Measurements from ENCODE around the gene HAAO.

Gene HAAO

DNA sequence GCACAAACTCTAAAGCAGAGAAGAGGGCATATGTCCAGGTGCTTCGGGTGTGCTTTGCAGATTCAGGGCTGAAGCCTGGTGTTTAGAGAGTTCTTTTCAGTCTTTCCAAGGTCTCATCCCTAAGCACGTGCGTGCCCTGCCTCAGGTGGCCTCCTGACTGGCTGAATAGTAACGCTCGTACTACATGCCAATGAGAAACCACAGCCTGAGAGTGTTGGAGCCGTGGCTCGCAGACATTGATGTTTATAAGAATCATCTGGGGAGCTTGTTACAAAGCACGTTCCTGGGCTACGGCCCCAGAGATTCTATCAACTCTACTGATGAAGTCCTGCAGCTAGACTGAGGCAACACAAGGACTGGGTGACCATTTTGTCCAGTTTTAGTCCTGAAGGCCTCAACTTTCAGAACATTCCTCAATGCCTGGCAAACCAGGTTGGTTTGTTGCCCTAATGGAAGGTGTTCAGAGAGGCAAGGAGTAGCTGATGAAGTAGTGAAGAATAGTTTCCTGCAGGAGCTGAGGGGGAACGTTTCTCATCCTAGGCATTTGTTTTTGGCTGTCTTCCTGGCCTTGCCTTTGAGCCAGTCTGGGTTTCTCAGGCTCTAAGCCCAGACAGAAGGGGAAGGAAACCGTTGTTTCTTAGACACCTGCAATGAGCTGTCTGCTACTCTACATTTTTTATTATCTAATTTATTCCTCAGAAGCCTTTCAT lies 31.5 kb upstream of the HAAO start:
- in situ Hi-C loops (cut with HindIII; ENCODE audit: low pct_ligation_motif_present, low pct_unique_long_range_greater_than_20kb, low sequenced_read_pairs), result no loop called here

DNA sequence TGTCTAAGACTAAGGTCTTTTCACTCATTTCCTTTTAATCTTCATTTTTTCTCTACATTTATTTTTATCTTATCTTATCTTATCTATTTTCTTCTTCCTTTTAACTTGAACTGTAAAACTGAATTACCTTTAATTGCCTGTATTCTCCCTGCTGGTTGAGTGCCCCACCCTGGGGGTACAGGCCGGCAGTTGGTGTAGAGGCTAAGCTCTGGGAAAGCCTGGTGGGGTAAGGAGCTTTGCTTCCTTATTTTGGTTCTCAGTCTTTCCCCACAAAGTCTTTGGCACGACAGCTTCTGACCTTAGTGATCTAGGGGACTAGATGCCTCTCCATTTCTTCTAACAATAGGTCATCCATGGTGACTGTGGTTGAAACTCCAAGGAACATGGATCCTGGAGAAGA lies 26.8 kb upstream of the HAAO start:
- in situ Hi-C loops (cut with HindIII; ENCODE audit: low pct_ligation_motif_present, low pct_unique_long_range_greater_than_20kb, low sequenced_read_pairs), result no loop called here
- no peak for DNase-seq

More for the DNA sequence above, 31.5 kb upstream of the HAAO start:
- DNase-seq, result no peak

DNA sequence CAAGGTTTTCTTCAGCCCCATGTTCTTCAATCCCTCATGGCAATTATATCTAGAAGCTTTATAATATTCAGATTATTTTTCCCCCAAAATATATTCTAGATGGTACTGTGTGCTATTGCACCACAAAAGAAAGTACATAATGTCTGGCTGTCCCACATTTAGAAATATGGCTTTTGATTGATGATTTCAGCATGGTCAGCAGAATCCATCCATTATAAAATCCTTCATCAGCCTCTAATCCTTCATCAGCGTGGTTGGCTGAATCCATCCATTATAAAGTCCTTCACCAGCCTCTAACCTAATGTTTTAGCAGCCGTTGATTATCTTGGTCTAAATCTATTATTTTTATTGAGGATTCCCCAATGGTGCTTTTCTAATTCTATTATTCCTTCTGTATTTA lies 23.3 kb upstream of the HAAO start:
- in situ Hi-C loops (cut with HindIII; ENCODE audit: low pct_ligation_motif_present, low pct_unique_long_range_greater_than_20kb, low sequenced_read_pairs), result no loop called here
- DNase-seq, result no peak

DNA sequence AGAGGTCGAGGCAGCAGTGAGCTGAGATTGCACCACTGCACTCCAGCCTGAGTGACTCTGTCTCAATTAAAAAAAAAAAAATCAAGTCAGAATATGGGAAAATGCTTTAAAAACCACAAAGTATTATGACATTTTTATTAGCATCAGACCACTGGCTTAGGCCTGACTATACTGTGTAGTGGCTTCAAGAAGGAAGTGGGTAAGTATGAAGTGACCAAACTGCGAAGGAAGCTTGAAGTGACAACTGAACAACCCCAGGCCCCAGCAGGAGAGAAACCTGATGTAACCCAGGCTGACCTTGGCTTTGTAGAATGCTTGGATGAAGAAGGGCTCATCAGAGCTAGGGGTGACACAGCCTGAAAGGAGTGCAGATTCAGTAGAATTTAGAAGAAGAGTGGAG lies 21.4 kb upstream of the HAAO start:
- DNase-seq, result no peak
- in situ Hi-C loops (cut with HindIII; ENCODE audit: low pct_ligation_motif_present, low pct_unique_long_range_greater_than_20kb, low sequenced_read_pairs), result no loop called here

DNA sequence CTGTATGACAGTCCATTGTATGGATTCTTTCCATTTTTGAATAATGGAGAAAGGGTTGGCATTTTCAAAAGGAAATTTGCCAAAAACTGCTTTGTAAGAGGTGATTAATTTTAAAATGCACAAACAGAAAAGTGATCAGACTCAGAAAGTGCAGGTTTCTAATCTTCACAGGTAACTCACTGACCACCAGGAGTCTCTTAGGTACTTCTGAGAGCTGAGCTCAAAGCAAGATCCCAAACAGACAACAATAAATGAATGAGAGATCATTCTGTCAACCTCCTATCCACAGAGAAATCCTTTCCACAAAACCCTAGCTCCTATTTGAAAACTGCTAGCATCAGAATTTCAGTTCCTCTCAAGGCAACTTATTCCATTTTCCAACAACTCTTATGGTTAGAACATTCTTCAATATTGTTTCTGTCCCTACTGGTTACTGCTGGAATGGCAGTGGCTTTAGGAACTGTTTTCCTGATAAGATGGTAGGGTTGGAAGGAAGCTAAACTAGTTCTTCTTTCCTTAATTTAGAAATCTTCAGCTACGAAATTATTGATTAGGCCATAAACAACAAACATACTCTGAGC lies 20.6 kb upstream of the HAAO start:
- in situ Hi-C loops (cut with HindIII; ENCODE audit: low pct_ligation_motif_present, low pct_unique_long_range_greater_than_20kb, low sequenced_read_pairs), result no loop called here
- peak; percentile 56 for DNase-seq

DNA sequence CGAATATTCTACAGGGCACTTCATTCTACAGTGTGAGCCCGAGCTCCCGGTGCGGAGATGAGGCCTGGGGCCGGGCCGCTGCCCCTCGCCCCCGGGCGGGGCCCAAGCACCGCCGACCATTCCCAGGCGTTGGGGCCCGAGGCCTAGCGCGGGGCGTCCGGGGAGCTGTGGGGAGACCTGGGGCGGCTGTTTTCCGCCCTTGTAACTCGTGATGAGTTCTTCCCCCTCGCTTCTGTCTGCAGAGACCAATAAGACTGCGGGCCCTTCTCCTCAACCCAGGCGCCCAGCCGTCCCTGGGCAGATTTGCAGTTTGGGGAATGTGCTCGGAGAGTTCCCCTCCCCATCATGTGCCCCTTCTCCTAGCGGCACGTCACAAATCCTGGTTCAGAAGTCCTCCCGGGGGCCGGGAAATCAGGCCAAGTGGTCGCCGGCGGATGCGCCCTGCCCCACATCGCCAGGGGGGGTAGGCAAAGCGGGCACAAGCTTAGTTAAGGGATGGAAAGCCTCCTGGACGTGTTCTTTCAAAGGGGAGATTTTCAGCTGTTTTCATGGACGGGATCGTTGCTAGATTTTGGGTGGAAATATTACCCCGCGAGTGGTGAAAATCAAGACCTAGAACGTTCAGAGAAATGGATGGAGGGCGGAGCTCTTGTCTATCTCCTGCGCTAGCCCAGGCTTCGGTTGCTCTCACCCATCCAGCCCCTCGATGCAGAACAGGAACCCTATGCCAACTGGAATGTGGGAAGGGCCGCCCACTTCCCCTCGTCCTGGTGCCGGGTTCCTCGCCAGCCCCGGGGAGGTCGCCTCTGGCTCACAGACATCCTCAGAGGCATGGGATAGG lies 18.8 kb upstream of the HAAO start:
- in situ Hi-C loops (cut with HindIII; ENCODE audit: low pct_ligation_motif_present, low pct_unique_long_range_greater_than_20kb, low sequenced_read_pairs), result no loop called here
- DNase-seq, result peak; percentile 18

DNA sequence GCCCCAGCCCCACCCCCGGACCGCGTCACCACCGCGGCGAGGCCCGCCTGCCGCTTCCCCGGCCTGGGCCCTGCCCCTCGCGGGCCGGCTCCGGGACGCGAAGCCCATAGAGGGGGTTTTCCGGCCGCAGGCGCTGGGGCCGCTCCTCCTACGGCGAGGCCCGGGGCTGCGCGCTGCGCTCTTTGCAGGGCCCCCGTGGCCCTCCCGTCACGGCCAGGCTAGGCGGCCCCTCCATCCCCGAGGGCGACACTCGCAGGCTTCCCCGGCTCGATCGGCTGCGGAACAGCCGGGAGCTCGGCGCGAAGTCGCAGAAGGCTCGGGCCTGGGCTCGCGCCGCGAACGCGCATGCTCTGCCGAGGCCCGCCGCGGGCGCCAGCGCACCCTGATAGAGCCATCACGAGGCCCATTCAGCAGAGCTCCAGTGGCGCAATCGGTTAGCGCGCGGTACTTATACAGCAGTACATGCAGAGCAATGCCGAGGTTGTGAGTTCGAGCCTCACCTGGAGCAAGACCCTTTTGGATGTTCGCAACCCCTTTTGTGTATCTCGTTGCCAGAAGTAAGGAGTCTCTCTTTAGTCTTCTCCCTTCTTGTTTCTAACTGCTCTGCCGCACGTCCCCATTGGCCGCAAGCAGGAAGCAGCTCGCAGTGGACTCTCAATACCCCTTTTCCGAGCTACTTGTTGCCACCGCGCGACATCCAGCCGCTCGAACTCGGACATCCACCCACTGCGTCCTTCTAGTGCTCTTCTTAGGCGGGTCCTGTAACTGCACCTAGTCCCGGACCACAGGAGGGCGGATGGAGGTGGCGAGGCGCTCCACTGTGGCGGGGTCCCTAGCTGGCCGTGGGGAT lies 18.0 kb upstream of the HAAO start:
- DNase-seq, result peak; percentile 95
- in situ Hi-C loops (cut with HindIII; ENCODE audit: low pct_ligation_motif_present, low pct_unique_long_range_greater_than_20kb, low sequenced_read_pairs), result no loop called here

DNA sequence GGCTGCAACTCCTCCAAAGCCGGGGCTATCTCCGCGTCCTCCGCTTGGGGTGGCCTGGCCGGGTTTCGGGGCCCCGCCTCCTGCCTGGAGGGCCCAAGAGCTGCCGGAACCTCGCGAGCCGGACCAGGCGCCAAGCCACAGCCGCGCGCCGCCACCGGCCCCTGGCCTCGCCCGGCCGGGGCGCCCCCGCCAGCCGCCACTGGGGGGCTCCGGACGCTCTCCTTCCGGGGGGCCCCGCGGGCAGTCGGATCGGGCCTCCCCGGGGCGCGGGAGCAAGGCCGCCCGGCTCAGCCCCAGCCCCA lies 17.4 kb upstream of the HAAO start:
- peak; percentile 87 for DNase-seq
- in situ Hi-C loops (cut with HindIII; ENCODE audit: low pct_ligation_motif_present, low pct_unique_long_range_greater_than_20kb, low sequenced_read_pairs), result no loop called here

DNA sequence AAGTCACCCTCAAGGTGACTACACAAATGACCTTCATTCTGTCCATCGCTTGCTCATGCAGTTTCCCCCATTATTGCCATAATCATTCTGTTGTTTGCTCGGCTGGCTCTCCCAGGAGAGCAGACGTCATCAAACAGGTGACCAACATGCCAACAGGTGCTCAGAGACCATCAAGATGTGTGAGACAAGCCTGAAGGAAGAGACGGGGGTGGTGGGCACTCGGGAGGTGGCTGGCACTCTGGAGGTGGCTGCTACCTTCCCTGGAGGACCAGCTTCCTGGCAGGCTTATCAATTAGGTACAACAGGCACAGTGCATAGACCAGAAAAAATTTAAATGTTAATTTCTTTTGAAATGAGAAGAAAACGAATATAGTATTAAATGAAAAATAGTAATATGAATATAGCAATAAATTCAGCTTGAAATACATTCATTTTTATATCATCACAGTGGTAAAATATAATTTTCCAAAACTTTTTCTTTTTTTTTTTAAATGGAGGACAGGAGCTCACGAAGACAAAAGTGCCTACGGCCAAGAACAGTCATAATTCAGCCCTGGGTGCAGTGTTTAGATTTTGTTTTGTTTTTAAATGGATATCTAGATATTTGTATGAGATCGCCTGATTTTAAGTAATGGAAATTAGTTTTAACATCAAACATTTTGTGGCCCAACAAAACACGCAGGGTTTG lies 16.9 kb upstream of the HAAO start:
- no peak for DNase-seq
- in situ Hi-C loops (cut with HindIII; ENCODE audit: low pct_ligation_motif_present, low pct_unique_long_range_greater_than_20kb, low sequenced_read_pairs), result no loop called here

DNA sequence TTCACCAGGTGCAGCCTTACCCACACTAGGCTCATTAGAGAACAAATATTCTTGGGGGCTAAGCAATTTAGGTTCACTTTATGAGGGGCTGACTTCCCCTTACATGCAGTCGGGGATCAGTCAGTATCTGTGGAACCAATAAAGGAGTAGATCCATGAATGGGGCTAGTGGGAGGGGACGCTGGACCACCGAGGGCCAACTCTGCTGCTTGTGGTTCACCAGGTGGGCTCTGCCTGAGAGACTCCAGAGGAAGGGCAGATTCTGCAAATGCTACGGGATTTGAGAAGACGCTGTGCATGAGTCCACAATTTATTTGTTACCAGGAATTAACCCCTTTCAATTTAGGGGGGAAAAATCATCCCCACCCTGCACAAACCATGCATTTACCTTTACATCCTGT lies 15.9 kb upstream of the HAAO start:
- DNase-seq, result no peak
- in situ Hi-C loops (cut with HindIII; ENCODE audit: low pct_ligation_motif_present, low pct_unique_long_range_greater_than_20kb, low sequenced_read_pairs), result no loop called here

DNA sequence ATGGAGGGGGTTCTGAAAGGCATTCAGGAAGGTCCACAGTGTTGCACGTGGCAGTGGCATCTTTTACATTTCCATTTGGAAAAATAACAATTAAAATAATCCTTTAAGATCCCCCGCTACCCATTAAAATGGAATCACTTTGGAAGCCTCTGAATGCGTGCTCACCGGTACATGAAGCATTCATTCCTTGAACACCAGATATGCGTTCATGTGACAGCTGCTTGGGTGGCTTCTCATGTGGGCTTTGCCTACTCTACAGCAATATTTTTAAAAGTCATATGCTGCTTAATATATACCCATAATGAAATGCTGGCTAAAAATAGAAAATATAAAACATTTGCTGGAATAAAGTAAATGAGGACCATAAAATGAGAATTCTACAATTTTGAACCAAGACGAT lies 14.4 kb upstream of the HAAO start:
- in situ Hi-C loops (cut with HindIII; ENCODE audit: low pct_ligation_motif_present, low pct_unique_long_range_greater_than_20kb, low sequenced_read_pairs), result no loop called here

DNA sequence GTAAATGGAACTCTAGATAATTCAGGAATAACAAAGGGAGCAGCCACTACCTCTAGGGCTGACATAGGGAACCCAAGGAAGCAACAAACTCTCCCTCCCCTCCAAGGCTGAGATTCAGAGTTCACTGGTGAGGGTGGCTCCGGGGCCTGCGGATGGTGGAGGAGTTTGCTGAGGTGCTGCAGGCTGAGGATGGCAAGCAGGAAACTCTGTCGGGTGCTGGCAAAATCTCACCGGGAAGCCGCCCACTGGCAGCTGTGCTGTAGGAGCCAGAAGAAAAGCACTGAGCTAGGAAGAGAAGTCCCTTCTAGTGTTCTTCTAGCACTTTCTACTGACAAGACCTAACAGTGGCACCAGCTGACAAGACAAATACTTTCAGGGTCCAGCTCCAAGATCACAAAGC lies 12.5 kb upstream of the HAAO start:
- DNase-seq, result no peak
- in situ Hi-C loops (cut with HindIII; ENCODE audit: low pct_ligation_motif_present, low pct_unique_long_range_greater_than_20kb, low sequenced_read_pairs), result no loop called here

More for the DNA sequence above, 14.4 kb upstream of the HAAO start:
- DNase-seq, result no peak

DNA sequence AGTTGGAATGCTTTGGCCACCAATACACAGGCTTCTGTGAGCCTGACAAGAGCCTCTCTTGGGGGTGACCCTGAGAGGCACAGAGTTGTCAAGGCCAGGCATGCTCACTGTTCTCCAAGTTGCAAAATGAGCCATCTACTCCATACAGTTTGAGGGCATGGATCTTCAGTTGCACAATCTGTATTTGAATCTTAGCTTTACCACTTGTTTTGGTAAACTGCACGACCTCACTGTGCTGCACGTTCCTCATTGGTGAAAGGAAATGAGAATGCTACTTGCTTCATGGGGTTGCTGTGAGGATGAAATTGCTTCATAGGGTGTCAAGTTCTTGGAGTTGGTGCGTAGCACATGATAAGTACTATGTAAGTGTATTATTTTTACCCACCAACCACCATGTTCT lies 12.0 kb upstream of the HAAO start:
- in situ Hi-C loops (cut with HindIII; ENCODE audit: low pct_ligation_motif_present, low pct_unique_long_range_greater_than_20kb, low sequenced_read_pairs), result no loop called here
- no peak for DNase-seq

DNA sequence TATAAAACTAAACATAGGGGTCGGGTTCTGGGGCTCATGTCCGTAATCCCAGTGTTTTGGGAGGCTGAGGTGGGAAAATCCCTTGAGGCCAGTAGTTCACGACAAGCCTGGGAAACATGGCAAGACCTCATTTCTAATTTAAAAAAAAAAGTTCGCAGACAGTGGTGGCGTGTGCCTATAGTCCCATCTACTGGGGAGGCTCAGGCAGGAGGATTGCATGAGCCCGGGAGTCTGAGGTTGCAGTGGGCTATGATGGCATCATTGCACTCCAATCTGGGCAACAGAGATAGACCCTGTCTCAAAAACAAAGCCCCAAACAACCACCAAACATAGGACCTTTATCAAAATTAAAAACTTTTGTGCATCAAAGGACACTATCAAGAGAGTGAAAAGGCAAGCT lies 9.8 kb upstream of the HAAO start:
- no peak for DNase-seq
- in situ Hi-C loops (cut with HindIII; ENCODE audit: low pct_ligation_motif_present, low pct_unique_long_range_greater_than_20kb, low sequenced_read_pairs), result no loop called here

DNA sequence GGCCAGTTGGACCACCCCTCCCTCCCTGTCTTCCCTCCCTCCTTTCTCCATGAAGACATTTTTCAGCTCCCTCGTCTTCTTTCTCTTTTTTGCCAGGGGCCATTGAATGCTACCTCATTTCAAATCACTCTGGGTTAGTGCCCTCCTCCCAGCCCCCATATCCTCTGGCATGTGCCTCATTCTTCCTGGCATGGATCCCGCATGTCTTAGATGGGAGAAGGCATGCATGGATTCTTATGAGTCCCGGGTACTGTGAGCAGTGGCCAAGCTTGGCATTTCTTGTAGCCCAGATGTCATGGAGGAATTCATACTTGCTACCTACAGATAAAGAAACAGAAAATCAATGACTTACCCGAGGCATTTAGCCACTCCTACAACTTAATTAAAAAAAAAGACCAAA lies 9.0 kb upstream of the HAAO start:
- DNase-seq, result no peak
- in situ Hi-C loops (cut with HindIII; ENCODE audit: low pct_ligation_motif_present, low pct_unique_long_range_greater_than_20kb, low sequenced_read_pairs), result no loop called here

DNA sequence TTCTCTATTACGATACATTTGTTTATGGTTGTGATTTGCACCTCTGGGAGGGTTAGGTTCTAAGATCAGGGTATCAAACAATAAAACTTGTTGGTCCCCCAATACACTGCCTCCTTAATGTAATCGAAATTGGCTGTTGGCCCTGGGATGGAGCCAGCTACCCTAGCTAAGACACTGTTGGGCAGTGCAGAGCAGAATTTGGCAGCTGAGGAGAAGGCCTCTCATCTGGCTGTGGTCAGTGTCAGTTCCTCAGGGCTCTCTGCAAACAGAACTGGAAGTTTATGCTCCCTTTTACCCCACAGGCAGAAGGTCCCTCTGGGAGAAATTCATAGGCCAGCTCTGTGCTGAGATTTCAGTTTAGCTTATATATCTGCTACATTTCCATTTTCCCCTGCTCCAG lies 8.6 kb upstream of the HAAO start:
- in situ Hi-C loops (cut with HindIII; ENCODE audit: low pct_ligation_motif_present, low pct_unique_long_range_greater_than_20kb, low sequenced_read_pairs), result no loop called here
- no peak for DNase-seq

DNA sequence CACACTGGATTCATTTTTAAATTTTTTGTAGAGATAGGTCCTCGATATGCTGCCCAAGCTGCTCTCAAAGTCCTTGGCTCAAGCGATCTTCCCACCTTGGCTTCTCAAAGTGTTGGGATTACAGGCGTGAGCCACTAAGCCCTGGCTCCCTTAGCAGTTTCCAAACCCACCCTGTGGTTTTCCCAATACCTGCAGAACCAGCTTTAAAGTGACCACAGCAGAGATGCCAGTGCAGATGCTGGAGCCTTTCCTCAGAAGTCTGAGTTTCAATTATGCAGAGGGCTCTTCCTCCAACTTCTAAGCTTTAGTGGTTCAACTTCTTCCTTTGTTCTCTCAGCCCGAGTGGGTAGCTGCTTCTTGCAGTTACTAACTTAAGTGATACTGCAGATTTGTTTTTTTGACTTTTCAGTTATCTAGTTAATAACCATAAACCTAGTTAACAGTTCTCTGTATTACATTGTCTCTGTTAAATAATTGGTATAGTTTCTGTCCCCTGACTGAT lies 8.1 kb upstream of the HAAO start:
- in situ Hi-C loops (cut with HindIII; ENCODE audit: low pct_ligation_motif_present, low pct_unique_long_range_greater_than_20kb, low sequenced_read_pairs), result no loop called here
- DNase-seq, result no peak

DNA sequence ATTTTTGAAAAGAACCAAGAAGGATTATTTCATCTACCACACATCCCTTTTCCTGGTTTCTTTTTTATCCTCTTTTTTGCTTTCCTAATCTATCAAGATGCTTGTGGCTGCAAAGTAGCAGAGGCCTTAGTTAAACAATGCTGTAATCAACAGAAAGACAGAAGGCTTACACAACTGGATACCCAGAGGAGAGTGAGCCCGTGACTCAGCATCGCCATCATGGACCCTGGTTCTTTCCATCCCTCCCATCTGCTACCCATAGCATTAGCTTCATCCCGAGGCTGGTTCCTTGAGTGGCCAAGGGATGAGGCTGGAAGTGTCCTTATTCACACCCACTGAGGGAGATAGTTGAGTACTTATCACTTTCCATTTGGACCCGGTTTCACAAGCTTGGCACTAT lies 7.5 kb upstream of the HAAO start:
- no peak for DNase-seq
- in situ Hi-C loops (cut with HindIII; ENCODE audit: low pct_ligation_motif_present, low pct_unique_long_range_greater_than_20kb, low sequenced_read_pairs), result no loop called here

All from ACHN (cell line).